GM12874 (cell line): ENCODE results near the gene CLEC5A.

ENCODE experiments used
- TF ChIP-seq, protein P1 (sequence below): IDR thresholded peaks from 2 replicates; pipeline ENCODE4 v1.5.1; 2011; ENCODE audit warnings: low read depth, mild to moderate bottlenecking, control low read depth, low read length, moderate library complexity; ENCODE audit not compliant: insufficient read depth

The CLEC5A gene

DNA sequence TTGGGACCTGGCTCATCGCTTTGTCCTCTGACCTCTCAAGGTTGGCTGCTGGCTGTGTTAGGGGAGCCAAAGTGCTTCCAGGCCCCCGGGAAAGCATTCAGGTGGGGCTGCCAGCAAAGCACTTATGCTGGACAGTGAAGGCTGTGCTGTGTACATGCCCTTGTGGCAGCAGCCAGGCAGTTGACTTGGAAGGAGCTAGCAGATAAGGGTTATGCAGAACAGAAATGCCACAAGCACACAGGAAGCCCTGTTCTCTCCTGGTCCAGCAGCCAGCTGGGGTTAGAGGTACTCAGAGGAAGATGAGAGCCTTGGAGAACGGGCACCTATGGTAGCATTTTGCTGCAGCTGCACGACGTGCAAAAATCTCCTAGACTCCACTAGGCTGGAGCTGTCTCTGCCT lies 65.8 kb downstream of the CLEC5A start:
- TF ChIP-seq, protein P1, sequence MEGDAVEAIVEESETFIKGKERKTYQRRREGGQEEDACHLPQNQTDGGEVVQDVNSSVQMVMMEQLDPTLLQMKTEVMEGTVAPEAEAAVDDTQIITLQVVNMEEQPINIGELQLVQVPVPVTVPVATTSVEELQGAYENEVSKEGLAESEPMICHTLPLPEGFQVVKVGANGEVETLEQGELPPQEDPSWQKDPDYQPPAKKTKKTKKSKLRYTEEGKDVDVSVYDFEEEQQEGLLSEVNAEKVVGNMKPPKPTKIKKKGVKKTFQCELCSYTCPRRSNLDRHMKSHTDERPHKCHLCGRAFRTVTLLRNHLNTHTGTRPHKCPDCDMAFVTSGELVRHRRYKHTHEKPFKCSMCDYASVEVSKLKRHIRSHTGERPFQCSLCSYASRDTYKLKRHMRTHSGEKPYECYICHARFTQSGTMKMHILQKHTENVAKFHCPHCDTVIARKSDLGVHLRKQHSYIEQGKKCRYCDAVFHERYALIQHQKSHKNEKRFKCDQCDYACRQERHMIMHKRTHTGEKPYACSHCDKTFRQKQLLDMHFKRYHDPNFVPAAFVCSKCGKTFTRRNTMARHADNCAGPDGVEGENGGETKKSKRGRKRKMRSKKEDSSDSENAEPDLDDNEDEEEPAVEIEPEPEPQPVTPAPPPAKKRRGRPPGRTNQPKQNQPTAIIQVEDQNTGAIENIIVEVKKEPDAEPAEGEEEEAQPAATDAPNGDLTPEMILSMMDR = no peak

DNA sequence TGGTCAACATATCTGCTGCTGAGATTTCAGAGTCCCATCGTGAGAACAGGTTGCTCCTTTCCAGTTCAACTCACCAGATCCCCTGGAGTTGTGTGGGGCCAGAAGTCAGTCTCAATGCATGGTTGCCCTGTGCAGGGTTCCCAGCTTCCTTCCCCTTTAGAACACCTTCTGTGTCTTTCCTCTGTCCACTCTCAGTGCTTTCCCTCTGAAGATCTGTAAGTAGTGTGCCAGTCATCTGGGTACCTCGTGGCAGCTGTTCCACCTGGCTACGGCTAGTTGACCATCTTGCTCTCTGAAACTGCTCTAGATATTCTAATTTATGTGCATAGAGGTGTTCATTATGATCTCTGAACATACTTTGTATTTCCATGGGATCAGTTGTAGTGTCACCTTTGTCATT lies 69.4 kb downstream of the CLEC5A start:
- TF ChIP-seq, protein P1 = no peak
